Measurements from ENCODE around the gene GZMM.

Gene GZMM

DNA sequence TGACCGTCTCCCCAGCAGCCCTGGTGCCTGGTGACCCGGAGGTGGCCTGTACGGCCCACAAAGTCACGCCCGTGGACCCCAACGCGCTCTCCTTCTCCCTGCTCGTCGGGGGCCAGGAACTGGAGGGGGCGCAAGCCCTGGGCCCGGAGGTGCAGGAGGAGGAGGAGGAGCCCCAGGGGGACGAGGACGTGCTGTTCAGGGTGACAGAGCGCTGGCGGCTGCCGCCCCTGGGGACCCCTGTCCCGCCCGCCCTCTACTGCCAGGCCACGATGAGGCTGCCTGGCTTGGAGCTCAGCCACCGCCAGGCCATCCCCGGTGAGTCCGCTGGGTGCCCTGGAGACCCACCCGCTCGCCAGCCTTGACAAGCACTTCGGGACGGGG lies 45.4 kb upstream of the GZMM start:
- no peak for DNase-seq (ENCODE audit: low spot score)
- H3K27ac ChIP-seq (ENCODE audit: poor library complexity, severe bottlenecking): no peak overlapping the region
- H3K4me1 ChIP-seq (ENCODE audit: insufficient read depth, poor library complexity, severe bottlenecking): no peaks in the 10 kb centered on the region
- H3K27me3 ChIP-seq (ENCODE audit: insufficient read depth, poor library complexity, severe bottlenecking): peaks cover 15% of the 10 kb centered on the region
- no peaks in the 10 kb centered on the region for H3K9me3 ChIP-seq (ENCODE audit: severe bottlenecking)
- ATAC-seq (ENCODE audit: low read depth): no peak
- H3K36me3 ChIP-seq (ENCODE audit: low read depth): no peaks in the 10 kb centered on the region
- TF ChIP-seq CTCF (IDR thresholded peaks at IDR 0.05; ENCODE audit: poor library complexity, severe bottlenecking): no peak
- no peak overlapping the region for H3K4me3 ChIP-seq (ENCODE audit: severe bottlenecking)

- Histone ChIP-seq H3K9me3 (ENCODE audit: severe bottlenecking) (no peaks in the 10 kb centered on the region), H3K36me3 (ENCODE audit: low read depth) (no peaks in the 10 kb centered on the region), H3K4me1 (ENCODE audit: insufficient read depth, poor library complexity, severe bottlenecking) (no peaks in the 10 kb centered on the region), H3K4me3 (ENCODE audit: severe bottlenecking) (no peak overlapping the region), H3K27ac (ENCODE audit: poor library complexity, severe bottlenecking) (no peak overlapping the region), H3K27me3 (ENCODE audit: insufficient read depth, poor library complexity, severe bottlenecking) (peaks cover 15% of the 10 kb centered on the region)
- TF ChIP-seq CTCF (IDR thresholded peaks at IDR 0.05; ENCODE audit: poor library complexity, severe bottlenecking): no peak
- no peak for ATAC-seq (ENCODE audit: low read depth)
- no peak for DNase-seq (ENCODE audit: low spot score)
Observed at GRCh38 chr19:498977-499623, 44.8 kb upstream of the GZMM start.

DNA sequence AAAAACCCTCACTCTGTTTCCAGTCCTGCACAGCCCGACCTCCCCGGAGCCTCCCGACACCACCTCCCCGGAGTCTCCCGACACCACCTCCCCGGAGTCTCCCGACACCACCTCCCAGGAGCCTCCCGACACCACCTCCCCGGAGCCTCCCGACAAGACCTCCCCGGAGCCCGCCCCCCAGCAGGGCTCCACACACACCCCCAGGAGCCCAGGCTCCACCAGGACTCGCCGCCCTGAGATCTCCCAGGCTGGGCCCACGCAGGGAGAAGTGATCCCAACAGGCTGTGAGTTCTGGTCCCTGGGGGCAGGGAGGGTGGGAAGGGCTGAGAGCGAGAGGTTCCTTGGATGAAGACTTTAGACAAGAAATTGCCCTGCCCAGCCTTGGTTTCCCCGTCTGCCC lies 42.2 kb upstream of the GZMM start:
- Histone ChIP-seq H3K36me3 (ENCODE audit: low read depth) (no peaks in the 10 kb centered on the region), H3K9me3 (ENCODE audit: severe bottlenecking) (no peaks in the 10 kb centered on the region), H3K4me1 (ENCODE audit: insufficient read depth, poor library complexity, severe bottlenecking) (peaks cover 11% of the 10 kb centered on the region), H3K4me3 (ENCODE audit: severe bottlenecking) (no peak overlapping the region), H3K27me3 (ENCODE audit: insufficient read depth, poor library complexity, severe bottlenecking) (peaks cover 7% of the 10 kb centered on the region), H3K27ac (ENCODE audit: poor library complexity, severe bottlenecking) (no peak overlapping the region)
- TF ChIP-seq CTCF (IDR thresholded peaks at IDR 0.05; ENCODE audit: poor library complexity, severe bottlenecking): no peak
- DNase-seq (ENCODE audit: low spot score) (no peak), ATAC-seq (ENCODE audit: low read depth) (no peak)

- TF ChIP-seq CTCF (IDR thresholded peaks at IDR 0.05; ENCODE audit: poor library complexity, severe bottlenecking): no peak
- H3K27me3 ChIP-seq (ENCODE audit: insufficient read depth, poor library complexity, severe bottlenecking): no peaks in the 10 kb centered on the region
- ATAC-seq (ENCODE audit: low read depth): no peak
- no peaks in the 10 kb centered on the region for H3K36me3 ChIP-seq (ENCODE audit: low read depth)
- H3K9me3 ChIP-seq (ENCODE audit: severe bottlenecking): no peaks in the 10 kb centered on the region
- H3K27ac ChIP-seq (ENCODE audit: poor library complexity, severe bottlenecking): no peak overlapping the region
- no peak overlapping the region for H3K4me3 ChIP-seq (ENCODE audit: severe bottlenecking)
- peaks cover 11% of the 10 kb centered on the region for H3K4me1 ChIP-seq (ENCODE audit: insufficient read depth, poor library complexity, severe bottlenecking)
- no peak for DNase-seq (ENCODE audit: low spot score)
Observed at GRCh38 chr19:504616-505015, 39.2 kb upstream of the GZMM start.
